SU-DHL-6 (cell line): ENCODE data around the gene PANX2.

Source experiments
- EZH2phosphoT487 ChIP-seq: fragments of 200-600 bp; sonication (generic), shearing (Covaris generic); conservative IDR thresholded peaks from 2 replicates; pipeline ENCODE4 v1.6.1; 2018; ENCODE audit warnings: mild to moderate bottlenecking, antibody characterized with exemption, low read length, moderate library complexity, mixed read lengths
- TF ChIP-seq, protein P1 (sequence below): fragments of 200-600 bp; sonication (generic); IDR thresholded peaks from one replicate; pipeline ENCODE4 v1.5.1; 2017; ENCODE audit warnings: antibody characterized with exemption, mild to moderate bottlenecking, low read length, moderate library complexity; ENCODE audit not compliant: insufficient read depth, poor library complexity, severe bottlenecking

DNA sequence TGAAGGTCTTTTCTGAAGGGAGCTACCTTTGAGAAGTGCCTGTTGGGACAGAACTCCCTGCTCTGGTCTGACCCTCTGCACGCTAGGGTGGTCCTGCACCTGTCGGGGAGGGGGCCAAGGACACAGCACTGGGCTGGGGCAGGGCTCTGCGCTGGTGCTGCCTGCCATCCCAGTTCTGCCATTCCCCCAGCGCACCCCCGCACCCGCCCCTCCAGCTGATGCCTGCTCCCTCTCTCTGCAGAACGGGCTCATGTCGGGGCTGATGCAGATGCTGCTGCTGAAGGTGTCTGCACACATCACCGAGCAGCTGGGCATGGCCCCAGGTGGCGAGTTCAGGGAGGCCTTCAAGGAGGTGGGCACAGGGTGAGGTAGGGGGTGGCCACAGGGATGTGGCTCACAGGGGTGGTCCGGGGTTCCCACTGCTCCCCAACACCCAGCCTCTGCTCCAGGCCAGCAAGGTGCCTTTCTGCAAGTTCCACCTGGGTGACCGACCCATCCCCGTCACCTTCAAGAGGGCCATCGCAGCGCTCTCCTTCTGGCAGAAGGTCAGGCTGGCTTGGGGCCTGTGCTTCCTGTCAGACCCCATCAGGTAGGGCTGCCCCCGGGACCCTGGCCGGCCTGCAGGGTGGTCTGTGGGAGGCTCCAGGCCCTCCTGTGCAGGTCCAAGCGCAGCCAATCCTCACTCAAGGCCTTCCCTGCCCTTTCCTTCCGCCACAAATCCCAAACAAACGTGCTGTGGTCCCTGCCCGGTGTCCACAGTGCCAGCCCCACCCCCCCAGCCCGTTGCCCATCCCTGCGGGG, 26.7 kb downstream of the PANX2 start:
- TF ChIP-seq, protein P1, sequence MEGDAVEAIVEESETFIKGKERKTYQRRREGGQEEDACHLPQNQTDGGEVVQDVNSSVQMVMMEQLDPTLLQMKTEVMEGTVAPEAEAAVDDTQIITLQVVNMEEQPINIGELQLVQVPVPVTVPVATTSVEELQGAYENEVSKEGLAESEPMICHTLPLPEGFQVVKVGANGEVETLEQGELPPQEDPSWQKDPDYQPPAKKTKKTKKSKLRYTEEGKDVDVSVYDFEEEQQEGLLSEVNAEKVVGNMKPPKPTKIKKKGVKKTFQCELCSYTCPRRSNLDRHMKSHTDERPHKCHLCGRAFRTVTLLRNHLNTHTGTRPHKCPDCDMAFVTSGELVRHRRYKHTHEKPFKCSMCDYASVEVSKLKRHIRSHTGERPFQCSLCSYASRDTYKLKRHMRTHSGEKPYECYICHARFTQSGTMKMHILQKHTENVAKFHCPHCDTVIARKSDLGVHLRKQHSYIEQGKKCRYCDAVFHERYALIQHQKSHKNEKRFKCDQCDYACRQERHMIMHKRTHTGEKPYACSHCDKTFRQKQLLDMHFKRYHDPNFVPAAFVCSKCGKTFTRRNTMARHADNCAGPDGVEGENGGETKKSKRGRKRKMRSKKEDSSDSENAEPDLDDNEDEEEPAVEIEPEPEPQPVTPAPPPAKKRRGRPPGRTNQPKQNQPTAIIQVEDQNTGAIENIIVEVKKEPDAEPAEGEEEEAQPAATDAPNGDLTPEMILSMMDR, result no peak
- TF ChIP-seq EZH2phosphoT487, result no peak
